ENCODE data around the gene PSD4.

PSD4 gene

DNA sequence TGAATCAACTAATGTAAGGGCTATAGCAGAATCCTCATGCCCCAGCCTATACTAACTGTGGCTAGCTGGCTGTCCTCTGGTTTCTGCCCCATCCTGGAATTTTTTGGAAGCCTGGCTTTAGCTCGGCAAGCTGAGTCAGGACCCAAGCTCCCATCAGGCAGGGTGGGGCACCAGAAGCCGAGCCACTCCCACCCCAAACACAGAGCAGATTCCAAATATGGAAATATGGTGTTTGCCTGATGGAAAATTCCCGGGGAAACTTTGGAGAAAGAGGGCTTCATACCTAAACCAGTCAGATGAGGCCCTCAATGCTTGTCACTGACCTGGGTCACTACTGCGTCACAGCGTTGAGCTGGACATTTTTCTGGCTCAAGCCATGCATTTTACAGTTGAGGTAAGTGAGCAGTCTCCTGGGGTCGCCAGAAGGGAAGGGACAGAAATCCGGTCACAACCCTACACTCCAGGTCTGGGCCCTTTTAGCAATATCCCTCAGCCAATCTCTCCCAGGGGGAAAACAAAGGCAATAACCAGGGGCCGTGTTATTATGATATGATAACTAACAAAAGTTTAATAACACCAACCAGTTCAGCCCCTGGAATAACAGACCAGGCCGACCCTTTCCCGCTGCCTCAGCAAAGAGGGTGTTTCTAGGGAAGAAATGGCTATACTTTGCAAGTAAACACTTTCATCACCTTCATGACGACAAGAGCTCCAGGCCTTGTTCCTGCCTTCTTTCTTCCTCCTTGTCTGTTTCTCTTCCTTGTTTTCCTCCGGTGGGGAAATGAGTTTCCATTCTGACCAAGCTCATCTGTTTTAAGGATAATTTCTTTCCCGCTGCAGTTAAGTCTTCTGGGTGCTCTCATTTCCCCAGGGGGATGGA, 37.7 kb downstream of the PSD4 start:
- TF ChIP-seq, protein P1, sequence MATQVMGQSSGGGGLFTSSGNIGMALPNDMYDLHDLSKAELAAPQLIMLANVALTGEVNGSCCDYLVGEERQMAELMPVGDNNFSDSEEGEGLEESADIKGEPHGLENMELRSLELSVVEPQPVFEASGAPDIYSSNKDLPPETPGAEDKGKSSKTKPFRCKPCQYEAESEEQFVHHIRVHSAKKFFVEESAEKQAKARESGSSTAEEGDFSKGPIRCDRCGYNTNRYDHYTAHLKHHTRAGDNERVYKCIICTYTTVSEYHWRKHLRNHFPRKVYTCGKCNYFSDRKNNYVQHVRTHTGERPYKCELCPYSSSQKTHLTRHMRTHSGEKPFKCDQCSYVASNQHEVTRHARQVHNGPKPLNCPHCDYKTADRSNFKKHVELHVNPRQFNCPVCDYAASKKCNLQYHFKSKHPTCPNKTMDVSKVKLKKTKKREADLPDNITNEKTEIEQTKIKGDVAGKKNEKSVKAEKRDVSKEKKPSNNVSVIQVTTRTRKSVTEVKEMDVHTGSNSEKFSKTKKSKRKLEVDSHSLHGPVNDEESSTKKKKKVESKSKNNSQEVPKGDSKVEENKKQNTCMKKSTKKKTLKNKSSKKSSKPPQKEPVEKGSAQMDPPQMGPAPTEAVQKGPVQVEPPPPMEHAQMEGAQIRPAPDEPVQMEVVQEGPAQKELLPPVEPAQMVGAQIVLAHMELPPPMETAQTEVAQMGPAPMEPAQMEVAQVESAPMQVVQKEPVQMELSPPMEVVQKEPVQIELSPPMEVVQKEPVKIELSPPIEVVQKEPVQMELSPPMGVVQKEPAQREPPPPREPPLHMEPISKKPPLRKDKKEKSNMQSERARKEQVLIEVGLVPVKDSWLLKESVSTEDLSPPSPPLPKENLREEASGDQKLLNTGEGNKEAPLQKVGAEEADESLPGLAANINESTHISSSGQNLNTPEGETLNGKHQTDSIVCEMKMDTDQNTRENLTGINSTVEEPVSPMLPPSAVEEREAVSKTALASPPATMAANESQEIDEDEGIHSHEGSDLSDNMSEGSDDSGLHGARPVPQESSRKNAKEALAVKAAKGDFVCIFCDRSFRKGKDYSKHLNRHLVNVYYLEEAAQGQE (IDR thresholded peaks at IDR 0.05; ENCODE audit: insufficient read depth in 1 of 2, low read depth in 2 of 2, low read length in 2 of 2) = no peak
- no peak for TF ChIP-seq TAF1 (IDR thresholded peaks at IDR 0.05; ENCODE audit: borderline replicate concordance, insufficient read depth, low read length)
- TF ChIP-seq SIN3A (IDR thresholded peaks at IDR 0.05; ENCODE audit: borderline replicate concordance, insufficient read depth, low read length) = no peak
- TF ChIP-seq POLR2AphosphoS5 (IDR thresholded peaks at IDR 0.05; ENCODE audit: low read depth, low read length) = no peak
- no peak for TF ChIP-seq FOXP2 (optimal IDR thresholded peaks at IDR 0.05; ENCODE audit: borderline replicate concordance, extremely low read depth, extremely low read length, insufficient read depth)

DNA sequence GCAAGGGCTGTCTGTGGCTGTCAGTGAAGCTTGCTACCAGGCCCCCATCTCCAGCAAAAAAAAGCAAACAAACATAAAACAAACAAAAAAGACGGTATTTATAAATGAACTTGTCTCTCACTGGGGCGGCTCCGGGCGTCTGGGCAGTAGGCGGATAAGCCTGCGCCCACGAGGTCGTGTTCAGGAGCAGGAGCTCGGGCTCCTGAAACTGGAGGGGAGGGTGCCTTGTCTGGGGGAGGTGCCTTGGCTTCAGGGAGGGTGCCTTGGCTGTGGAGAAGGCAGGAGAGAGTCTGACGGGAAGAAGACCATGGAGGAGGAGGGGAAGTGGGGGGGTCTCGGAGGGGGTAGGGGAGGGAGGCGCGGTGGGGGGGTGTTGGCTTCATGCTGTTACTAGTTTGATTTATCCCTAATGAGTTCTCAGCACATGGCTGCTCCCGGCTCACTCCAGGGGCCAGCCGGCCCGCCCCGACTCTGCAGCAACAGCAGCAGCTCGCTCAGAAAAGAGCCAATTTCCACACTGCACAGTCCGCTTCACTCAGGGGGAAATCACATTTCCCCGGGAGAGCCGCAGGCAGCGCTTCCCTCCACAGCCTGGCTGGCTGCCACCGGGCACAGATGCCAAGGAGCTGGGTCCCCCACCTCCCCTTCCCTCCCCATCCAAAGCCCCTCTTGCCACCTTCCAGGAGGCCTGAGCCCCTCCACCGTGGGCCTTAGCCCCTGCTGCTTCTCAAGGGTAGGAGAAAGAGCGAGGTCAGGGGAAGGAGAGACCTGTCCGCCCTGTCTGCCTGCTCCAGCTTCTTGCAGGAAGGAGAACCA, 38.7 kb downstream of the PSD4 start:
- TF ChIP-seq POLR2AphosphoS5 (IDR thresholded peaks at IDR 0.05; ENCODE audit: low read depth, low read length) (no peak), FOXP2 (optimal IDR thresholded peaks at IDR 0.05; ENCODE audit: borderline replicate concordance, extremely low read depth, extremely low read length, insufficient read depth) (no peak), SIN3A (IDR thresholded peaks at IDR 0.05; ENCODE audit: borderline replicate concordance, insufficient read depth, low read length) (no peak), TAF1 (IDR thresholded peaks at IDR 0.05; ENCODE audit: borderline replicate concordance, insufficient read depth, low read length) (no peak)
- TF ChIP-seq, protein P1 (IDR thresholded peaks at IDR 0.05; ENCODE audit: insufficient read depth in 1 of 2, low read depth in 2 of 2, low read length in 2 of 2) = no peak

DNA sequence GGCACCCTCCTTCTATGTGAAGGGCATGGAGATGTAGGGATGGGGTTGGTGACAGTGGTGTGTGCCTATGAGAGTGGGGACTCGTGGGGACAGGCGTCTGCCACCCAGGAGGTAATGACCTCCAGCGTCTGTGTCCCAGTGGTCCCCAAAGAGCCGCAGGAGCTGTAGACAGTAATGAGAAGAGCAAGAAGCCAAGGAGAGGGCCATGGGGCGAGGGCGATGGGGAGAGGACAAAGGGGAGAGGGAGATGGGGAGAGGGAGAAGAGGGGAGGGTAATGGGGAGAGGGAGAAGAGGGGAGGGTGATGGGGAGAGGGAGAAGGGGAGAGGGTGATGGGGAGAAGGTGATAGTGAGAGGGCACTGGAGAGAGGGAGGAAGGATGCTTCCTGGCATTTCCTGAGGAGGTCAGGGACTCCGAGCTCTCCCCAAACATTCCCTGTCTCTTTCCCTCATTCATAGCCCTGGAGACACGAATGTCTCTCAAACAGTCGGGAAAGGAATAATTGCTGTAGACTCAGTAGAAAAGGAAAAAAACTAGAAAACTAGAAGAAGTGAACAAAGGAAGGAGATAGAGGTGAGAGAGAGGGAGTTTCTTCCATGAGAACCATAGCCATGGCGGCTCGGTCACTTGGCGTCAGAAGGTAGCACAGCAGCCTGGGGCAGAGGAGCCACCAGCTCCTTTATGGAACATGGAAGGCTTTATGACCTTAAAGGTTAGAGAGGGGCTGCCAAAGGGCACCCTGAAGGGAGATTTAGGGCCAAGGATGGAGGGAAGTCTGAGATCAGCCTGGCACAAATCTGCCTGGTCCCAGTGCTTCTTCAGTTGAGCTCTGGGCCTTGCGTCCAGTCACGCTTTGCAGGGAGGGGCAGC, 39.5 kb downstream of the PSD4 start:
- TF ChIP-seq, protein P1 (IDR thresholded peaks at IDR 0.05; ENCODE audit: insufficient read depth in 1 of 2, low read depth in 2 of 2, low read length in 2 of 2) = no peak
- TF ChIP-seq POLR2AphosphoS5 (IDR thresholded peaks at IDR 0.05; ENCODE audit: low read depth, low read length) (no peak), SIN3A (IDR thresholded peaks at IDR 0.05; ENCODE audit: borderline replicate concordance, insufficient read depth, low read length) (no peak), TAF1 (IDR thresholded peaks at IDR 0.05; ENCODE audit: borderline replicate concordance, insufficient read depth, low read length) (no peak), FOXP2 (optimal IDR thresholded peaks at IDR 0.05; ENCODE audit: borderline replicate concordance, extremely low read depth, extremely low read length, insufficient read depth) (no peak)

DNA sequence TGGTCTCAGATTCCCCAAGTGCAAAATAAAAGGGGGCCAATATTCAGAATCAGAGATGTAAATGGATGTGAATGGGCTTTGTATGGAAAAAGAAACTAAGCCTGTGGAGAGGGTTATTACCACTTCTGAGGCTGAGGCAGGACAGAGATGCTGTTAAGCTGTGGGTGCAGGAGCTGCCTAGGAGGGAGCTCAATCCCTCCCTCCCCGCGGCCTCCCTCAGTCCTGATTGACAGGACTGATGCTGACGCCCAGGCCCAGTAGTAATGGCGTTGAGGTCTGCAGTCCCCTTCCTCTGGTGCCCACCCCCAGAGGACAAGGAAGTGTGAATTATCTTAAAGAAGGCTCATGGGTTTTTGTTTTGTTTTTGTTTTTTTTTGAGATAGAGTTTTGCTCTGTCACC, 40.4 kb downstream of the PSD4 start:
- TF ChIP-seq FOXP2 (optimal IDR thresholded peaks at IDR 0.05; ENCODE audit: borderline replicate concordance, extremely low read depth, extremely low read length, insufficient read depth) = no peak
- no peak for TF ChIP-seq TAF1 (IDR thresholded peaks at IDR 0.05; ENCODE audit: borderline replicate concordance, insufficient read depth, low read length)
- no peak for TF ChIP-seq POLR2AphosphoS5 (IDR thresholded peaks at IDR 0.05; ENCODE audit: low read depth, low read length)
- TF ChIP-seq, protein P1 (IDR thresholded peaks at IDR 0.05; ENCODE audit: insufficient read depth in 1 of 2, low read depth in 2 of 2, low read length in 2 of 2) = no peak
- no peak for TF ChIP-seq SIN3A (IDR thresholded peaks at IDR 0.05; ENCODE audit: borderline replicate concordance, insufficient read depth, low read length)
